Transverse colon (tissue), 4 donors: ENCODE measurements around the gene SNPH.

Experiments
- CTCF ChIP-seq, 5 experiments: fragments of 200-600 bp in 3 of 5; fragments of 450-650 bp in 2 of 5; sonication (generic) in 3 of 5; IDR thresholded peaks; 1 replicate in 2 of 5; 2 replicates in 3 of 5; pipeline ENCODE4 v1.5.1; 2016 to 2017; ENCODE audit warnings: antibody characterized with exemption in 5 of 5, inconsistent platforms in 3 of 5, mild to moderate bottlenecking in 2 of 5, moderate library complexity in 1 of 5
- EP300 ChIP-seq: sonication (generic); formaldehyde crosslinking; IDR thresholded peaks from one replicate; pipeline ENCODE4 v1.6.1; 2017; ENCODE audit warnings: antibody characterized with exemption, low read depth
- POLR2A ChIP-seq: fragments of 450-650 bp; IDR thresholded peaks from one replicate; pipeline ENCODE4 v1.6.1; 2016; ENCODE audit warnings: antibody characterized with exemption, mild to moderate bottlenecking, moderate library complexity
- POLR2AphosphoS5 ChIP-seq, 3 donors: sonication (generic); formaldehyde crosslinking; IDR thresholded peaks; one replicate each; pipeline ENCODE4 v1.6.1; 2016; ENCODE audit warnings: antibody characterized with exemption in 3 of 3

DNA sequence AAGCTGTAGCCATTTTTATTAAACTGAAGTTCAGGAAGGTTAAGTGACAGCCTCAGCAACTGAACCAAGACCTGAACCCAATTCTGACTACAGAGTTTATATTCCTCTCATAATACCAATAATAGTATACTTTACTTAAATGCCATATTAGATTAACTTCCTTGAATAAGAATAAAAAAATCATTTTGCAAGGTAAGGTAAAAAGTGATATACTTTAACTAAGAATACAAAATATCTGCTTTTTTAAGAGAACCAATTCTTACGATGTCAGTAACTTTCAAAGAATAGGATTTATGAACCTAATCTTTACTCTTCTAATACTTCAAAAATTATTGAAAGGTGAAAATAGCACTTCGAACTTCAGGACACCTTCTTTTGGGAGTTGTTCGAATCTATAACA is 36.6 kb upstream of the SNPH start:
- no peak for TF ChIP-seq CTCF (IDR thresholded peaks at IDR 0.05)
- no peak for TF ChIP-seq POLR2A
- no peak for TF ChIP-seq EP300
- TF ChIP-seq POLR2AphosphoS5 (IDR thresholded peaks at IDR 0.05) = no peak
